Loucy (cell line): Measurements from ENCODE around the gene FPGS.

Source experiments
- H2AFZ ChIP-seq: fragments of 200-600 bp; sonication (generic); 2 replicates; pipeline ENCODE4 v1.6.0; 2016; ENCODE audit warnings: antibody characterized with exemption, mild to moderate bottlenecking, low read length, moderate library complexity
- H3F3A ChIP-seq: fragments of 200-600 bp; 2 replicates; pipeline ENCODE4 v1.6.0; 2016; ENCODE audit warnings: antibody characterized with exemption, low read depth, mild to moderate bottlenecking
- H3K27me3 ChIP-seq: fragments of 200-600 bp; sonication (generic); 2 replicates; pipeline ENCODE4 v1.6.1; 2014; ENCODE audit warnings: low read length, mild to moderate bottlenecking; ENCODE audit not compliant: insufficient read depth, poor library complexity, severe bottlenecking
- H3K36me3 ChIP-seq: fragments of 200-600 bp; sonication (generic); 2 replicates; pipeline ENCODE4 v1.6.1; 2016; ENCODE audit warnings: low read length; ENCODE audit not compliant: insufficient read depth
- H3K4me1 ChIP-seq: fragments of 200-600 bp; sonication (generic); 2 replicates; pipeline ENCODE4 v1.5.1; 2014; ENCODE audit warnings: low read length, mild to moderate bottlenecking; ENCODE audit not compliant: insufficient read depth, poor library complexity, severe bottlenecking
- H3K4me2 ChIP-seq: fragments of 200-600 bp; sonication (generic); 2 replicates; pipeline ENCODE4 v1.6.0; 2014; ENCODE audit warnings: antibody characterized with exemption, low read length, low read depth, mild to moderate bottlenecking; ENCODE audit not compliant: poor library complexity, severe bottlenecking
- H3K4me3 ChIP-seq: fragments of 200-600 bp; sonication (generic); 2 replicates; pipeline ENCODE4 v1.5.1; 2014; ENCODE audit warnings: low read length, mild to moderate bottlenecking, mixed read lengths; ENCODE audit not compliant: poor library complexity, severe bottlenecking
- H3K79me2 ChIP-seq: fragments of 200-600 bp; sonication (generic); 2 replicates; pipeline ENCODE4 v1.6.1; 2014; ENCODE audit warnings: low read length; ENCODE audit not compliant: insufficient read depth
- H3K9ac ChIP-seq: fragments of 200-600 bp; sonication (generic); 2 replicates; pipeline ENCODE4 v1.6.0; 2014; ENCODE audit warnings: mild to moderate bottlenecking, low read depth, low read length, moderate library complexity; ENCODE audit not compliant: poor library complexity, severe bottlenecking
- H3K9me2 ChIP-seq: fragments of 200-600 bp; sonication (generic); replicated peaks from 2 replicates; pipeline ENCODE4 v1.6.1; 2016; ENCODE audit warnings: low read depth, low read length, mixed read lengths
- H3K9me3 ChIP-seq: fragments of 200-600 bp; sonication (generic); 2 replicates; pipeline ENCODE4 v1.6.1; 2014; ENCODE audit warnings: mild to moderate bottlenecking, antibody characterized with exemption, low read length, low read depth; ENCODE audit not compliant: insufficient read depth
- H4K20me1 ChIP-seq: fragments of 200-600 bp; sonication (generic); 2 replicates; pipeline ENCODE4 v1.6.0; 2014; ENCODE audit warnings: antibody characterized with exemption, low read length, mild to moderate bottlenecking; ENCODE audit not compliant: insufficient read depth, poor library complexity, severe bottlenecking
- CTCF ChIP-seq: fragments of 200-600 bp; sonication (generic); conservative IDR thresholded peaks from 2 replicates; pipeline ENCODE4 v1.5.1; 2014; ENCODE audit warnings: mild to moderate bottlenecking, antibody characterized with exemption, low read length
- EZH2phosphoT487 ChIP-seq: fragments of 200-600 bp; IDR thresholded peaks from 2 replicates; pipeline ENCODE4 v1.6.1; 2018; ENCODE audit warnings: antibody characterized with exemption, mild to moderate bottlenecking, moderate library complexity, borderline replicate concordance

FPGS gene

DNA sequence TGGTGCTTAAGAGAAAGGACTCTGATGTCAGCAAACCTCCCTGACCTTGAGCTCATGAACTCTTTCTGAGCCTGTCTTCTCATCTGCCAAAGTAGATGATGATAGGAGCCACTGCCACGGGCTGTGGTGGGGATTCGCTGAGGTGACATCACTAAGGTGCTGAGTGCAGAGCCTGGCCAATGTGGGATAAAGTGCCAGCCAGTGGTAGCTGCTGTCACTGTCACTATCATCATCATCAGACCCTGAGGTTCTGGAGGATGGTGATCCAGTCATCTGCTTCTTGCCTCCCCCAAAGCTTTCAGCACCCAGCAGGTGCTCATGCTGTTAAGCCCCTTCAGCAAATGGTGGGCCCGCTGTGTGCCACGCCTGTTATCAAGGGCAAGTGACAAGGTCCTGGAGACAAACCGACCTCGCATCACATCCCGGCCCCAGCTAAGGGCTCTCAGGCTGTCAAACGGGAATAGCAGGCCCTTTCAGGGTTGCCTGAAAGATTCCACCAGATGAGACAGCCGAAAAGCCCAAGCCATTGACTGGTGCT lies 6.4 kb downstream of the FPGS start:
- H4K20me1 ChIP-seq: peaks cover 39% of the 10 kb centered on the region
- peaks cover 10% of the 10 kb centered on the region for H3K4me1 ChIP-seq
- H3K27me3 ChIP-seq: no peaks in the 10 kb centered on the region
- no peak for TF ChIP-seq CTCF
- TF ChIP-seq EZH2phosphoT487: no peak
- no peaks in the 10 kb centered on the region for H3F3A ChIP-seq
- peaks cover 62% of the 10 kb centered on the region; the same call in 1 of the 2 replicates for H3K36me3 ChIP-seq
- no peak overlapping the region for H2AFZ ChIP-seq
- H3K79me2 ChIP-seq: peaks cover 55% of the 10 kb centered on the region
- H3K4me3 ChIP-seq: no peak overlapping the region
- H3K9me3 ChIP-seq: no peaks in the 10 kb centered on the region
- no peak overlapping the region for H3K4me2 ChIP-seq
- H3K9me2 ChIP-seq: no peaks in the 10 kb centered on the region
- H3K9ac ChIP-seq: no peak overlapping the region

GRCh38 chr9:127809540-127810377 lies 7.1 kb downstream of the FPGS start:
- no peaks in the 10 kb centered on the region for H3K27me3 ChIP-seq
- no peaks in the 10 kb centered on the region for H3F3A ChIP-seq
- TF ChIP-seq CTCF (no peak), EZH2phosphoT487 (no peak)
- H4K20me1 ChIP-seq: peaks cover 33% of the 10 kb centered on the region
- H3K9me2 ChIP-seq: no peaks in the 10 kb centered on the region
- peaks cover 66% of the 10 kb centered on the region; the same call in 1 of the 2 replicates for H3K36me3 ChIP-seq
- no peaks in the 10 kb centered on the region for H3K9me3 ChIP-seq
- no peak overlapping the region for H3K4me2 ChIP-seq
- H3K9ac ChIP-seq: no peak overlapping the region
- H2AFZ ChIP-seq: no peak overlapping the region
- peaks cover 4% of the 10 kb centered on the region for H3K4me1 ChIP-seq
- H3K79me2 ChIP-seq: peaks cover 48% of the 10 kb centered on the region
- no peak overlapping the region for H3K4me3 ChIP-seq

- no peaks in the 10 kb centered on the region for H3K27me3 ChIP-seq
- no peaks in the 10 kb centered on the region for H3K4me1 ChIP-seq
- no peak overlapping the region for H3K9ac ChIP-seq
- H2AFZ ChIP-seq: no peak overlapping the region
- H3K9me3 ChIP-seq: no peaks in the 10 kb centered on the region
- no peak for TF ChIP-seq EZH2phosphoT487
- TF ChIP-seq CTCF: no peak
- H3K36me3 ChIP-seq: peaks cover 72% of the 10 kb centered on the region; the same call in 1 of the 2 replicates
- no peaks in the 10 kb centered on the region for H3K9me2 ChIP-seq
- no peak overlapping the region for H3K4me3 ChIP-seq
- H4K20me1 ChIP-seq: peaks cover 26% of the 10 kb centered on the region
- peaks cover 40% of the 10 kb centered on the region for H3K79me2 ChIP-seq
- H3F3A ChIP-seq: no peaks in the 10 kb centered on the region
- no peak overlapping the region for H3K4me2 ChIP-seq
Observed at GRCh38 chr9:127810378-127811187, 7.9 kb downstream of the FPGS start.
